H1 (cell line): ENCODE measurements around the gene IFT27. TPM values are rescaled to one million over a fixed set of nuclear protein-coding genes. Genes with fewer than 3 reads are reported as not detected.

Experiments
- CTCF ChIA-PET: fragments of 300-600 bp; sonication (Branson Sonifier 250); formaldehyde crosslinking; loops from one replicate; lab custom pipeline; 2021; ENCODE audit not compliant: partially characterized antibody; lab: Charles Lee
- POLR2A ChIA-PET: fragments of 300-600 bp; sonication (Branson Sonifier 250); formaldehyde crosslinking; loops from one replicate; lab custom pipeline; 2021; ENCODE audit warnings: inconsistent platforms; ENCODE audit not compliant: partially characterized antibody; lab: Charles Lee
- DNase-seq, 2 experiments: peaks; one replicate each; pipeline versions ENCODE4 v3.0.0 to v3.0.0-alpha.2; 2010 to 2022; ENCODE audit warnings: low spot score in 2 of 2, low read depth in 1 of 2, mixed read lengths in 1 of 2
- FAIRE-seq: peaks from 2 replicates; lab custom pipeline; 2011; peaks lifted over from hg19 to GRCh38; lab: Jason Lieb, UNC
- H2AFZ ChIP-seq: 2 replicates; pipeline ENCODE4 v1.8.1; 2012; ENCODE audit warnings: low read length, inconsistent platforms
- H2AK5ac ChIP-seq: 2 replicates; pipeline ENCODE4 v1.6.1; 2013; ENCODE audit warnings: low read depth, low read length
- H2BK120ac ChIP-seq: replicated peaks from 2 replicates; pipeline ENCODE3; 2013; ENCODE audit warnings: low read depth, low read length, inconsistent platforms
- H2BK12ac ChIP-seq: 2 replicates; pipeline ENCODE4 v1.6.1; 2013; ENCODE audit warnings: low read depth, low read length
- H2BK15ac ChIP-seq: 2 replicates; pipeline ENCODE4 v1.6.1; 2013; ENCODE audit warnings: low read length
- H2BK20ac ChIP-seq: 2 replicates; pipeline ENCODE4 v1.6.1; 2013; ENCODE audit warnings: low read length
- H2BK5ac ChIP-seq: 2 replicates; pipeline ENCODE4 v1.6.1; 2013; ENCODE audit warnings: low read depth, low read length
- H3K14ac ChIP-seq: 2 replicates; pipeline ENCODE4 v1.6.1; 2013; ENCODE audit warnings: inconsistent platforms; ENCODE audit not compliant: insufficient read length
- H3K18ac ChIP-seq: 2 replicates; pipeline ENCODE4 v1.6.1; 2013; ENCODE audit warnings: low read length; ENCODE audit errors: extremely low read depth
- H3K23ac ChIP-seq: 2 replicates; pipeline ENCODE4 v1.6.1; 2013; ENCODE audit warnings: inconsistent platforms; ENCODE audit not compliant: insufficient read length
- H3K23me2 ChIP-seq: 2 replicates; pipeline ENCODE4 v1.6.1; 2013; ENCODE audit warnings: low read depth, low read length
- H3K27ac ChIP-seq: 2 replicates; pipeline ENCODE4 v1.6.1; 2011; ENCODE audit warnings: low read depth, low read length, inconsistent platforms
- H3K27me3 ChIP-seq, 4 experiments: replicated peaks in 1 of 4; 1 replicate in 1 of 4; 2 replicates in 3 of 4; pipeline versions ENCODE4 v1.6.1 to v1.8.1; 2011 to 2013; ENCODE audit warnings: low read length in 3 of 4, mild to moderate bottlenecking in 3 of 4, inconsistent platforms in 2 of 4, mixed read lengths in 2 of 4, moderate library complexity in 1 of 4; ENCODE audit not compliant: control insufficient read depth in 3 of 4, insufficient read depth in 3 of 4; ENCODE audit errors: extremely low read depth in 1 of 4
- H3K36me3 ChIP-seq, 4 experiments: 2 replicates each; pipeline versions ENCODE4 v1.6.1 to v1.8.1; 2011 to 2013; ENCODE audit warnings: mild to moderate bottlenecking in 4 of 4, low read length in 3 of 4, moderate library complexity in 2 of 4, control low read depth in 1 of 4, inconsistent platforms in 1 of 4; ENCODE audit not compliant: insufficient read depth in 4 of 4, control insufficient read depth in 2 of 4
- H3K4ac ChIP-seq: replicated peaks from 2 replicates; pipeline ENCODE3; 2013; ENCODE audit warnings: low read length, low read depth, mixed read lengths, inconsistent platforms; ENCODE audit not compliant: insufficient read length
- H3K4me1 ChIP-seq, 4 experiments: replicated peaks in 1 of 4; 1 replicate in 1 of 4; 2 replicates in 3 of 4; pipeline versions ENCODE4 v1.6.1 to v1.8.1; 2011 to 2013; ENCODE audit warnings: low read length in 3 of 4, inconsistent platforms in 2 of 4, mixed read lengths in 1 of 4; ENCODE audit not compliant: insufficient read depth in 4 of 4, control insufficient read depth in 3 of 4
- H3K4me2 ChIP-seq, 2 experiments: 2 replicates each; pipeline versions ENCODE4 v1.6.1 to v1.8.1; 2011 to 2013; ENCODE audit warnings: low read depth in 2 of 2, low read length in 2 of 2, control low read depth in 1 of 2, inconsistent platforms in 1 of 2, mild to moderate bottlenecking in 1 of 2; ENCODE audit not compliant: insufficient read depth in 1 of 2
- H3K4me3 ChIP-seq, 4 experiments: fragments of 200-600, 300-600 bp in 1 of 4; sonication (generic), shearing (Covaris generic), sonication (Bioruptor Twin) in 1 of 4; 2 replicates each; pipeline versions ENCODE4 v1.5.1 to v1.8.1; 2011 to 2016; ENCODE audit warnings: low read length in 4 of 4, low read depth in 3 of 4, control low read depth in 2 of 4, inconsistent platforms in 2 of 4, mild to moderate bottlenecking in 2 of 4, mixed read lengths in 1 of 4, moderate library complexity in 1 of 4; ENCODE audit not compliant: insufficient read depth in 2 of 4; ENCODE audit errors: extremely low read depth in 1 of 4
- H3K56ac ChIP-seq: replicated peaks from 2 replicates; pipeline ENCODE3; 2013; ENCODE audit warnings: low read depth, mild to moderate bottlenecking, mixed read lengths, low read length, inconsistent platforms; ENCODE audit not compliant: insufficient read length
- H3K79me1 ChIP-seq: 2 replicates; pipeline ENCODE4 v1.6.1; 2013; ENCODE audit warnings: low read depth, low read length, control low read depth
- H3K79me2 ChIP-seq, 2 experiments: 2 replicates each; pipeline versions ENCODE4 v1.6.1 to v1.8.1; 2012 to 2013; ENCODE audit warnings: low read length in 2 of 2, mild to moderate bottlenecking in 2 of 2, inconsistent platforms in 1 of 2; ENCODE audit not compliant: insufficient read depth in 2 of 2, control insufficient read depth in 1 of 2
- H3K9ac ChIP-seq, 4 experiments: replicated peaks in 1 of 4; 1 replicate in 1 of 4; 2 replicates in 3 of 4; pipeline versions ENCODE4 v1.6.1 to v1.8.1; 2011 to 2013; ENCODE audit warnings: low read depth in 3 of 4, low read length in 3 of 4, control low read depth in 2 of 4, mild to moderate bottlenecking in 2 of 4, moderate library complexity in 2 of 4, inconsistent platforms in 1 of 4; ENCODE audit errors: extremely low read depth in 1 of 4
- H3K9me3 ChIP-seq, 2 experiments: 2 replicates each; pipeline versions ENCODE4 v1.6.1 to v1.8.1; 2012 to 2013; ENCODE audit warnings: mild to moderate bottlenecking in 2 of 2, moderate library complexity in 2 of 2, control low read depth in 1 of 2, inconsistent platforms in 1 of 2, low read depth in 1 of 2, low read length in 1 of 2, mixed read lengths in 1 of 2; ENCODE audit not compliant: insufficient read depth in 2 of 2
- H4K20me1 ChIP-seq, 2 experiments: replicated peaks in 1 of 2; 2 replicates each; pipeline versions ENCODE3 to v1.8.1; 2011 to 2013; ENCODE audit warnings: inconsistent platforms in 2 of 2, low read length in 2 of 2, mild to moderate bottlenecking in 1 of 2; ENCODE audit not compliant: insufficient read depth in 2 of 2, control insufficient read depth in 1 of 2
- H4K5ac ChIP-seq: 2 replicates; pipeline ENCODE4 v1.6.1; 2013; ENCODE audit warnings: low read length, low read depth, mixed read lengths, inconsistent platforms; ENCODE audit not compliant: insufficient read length
- H4K8ac ChIP-seq: 2 replicates; pipeline ENCODE4 v1.8.0; 2013; ENCODE audit warnings: mild to moderate bottlenecking, moderate library complexity, low read length, inconsistent platforms; ENCODE audit not compliant: insufficient read depth; ENCODE audit errors: extremely low read depth
- H4K91ac ChIP-seq: replicated peaks from 2 replicates; pipeline ENCODE3; 2013; ENCODE audit warnings: low read length, mixed read lengths, inconsistent platforms; ENCODE audit not compliant: insufficient read length
- BACH1 ChIP-seq: IDR thresholded peaks from 2 replicates; pipeline ENCODE4 v1.6.1; 2012; ENCODE audit warnings: low read length, improper control_type of control experiment
- BCL11A ChIP-seq, 2 experiments: IDR thresholded peaks; one replicate each; pipeline ENCODE4 v1.6.1; 2011; ENCODE audit warnings: low read depth in 2 of 2, low read length in 2 of 2, mild to moderate bottlenecking in 2 of 2
- GTF2F1 ChIP-seq: IDR thresholded peaks from 2 replicates; pipeline ENCODE4 v1.6.1; 2012; ENCODE audit warnings: low read depth, low read length, improper control_type of control experiment, borderline replicate concordance
- MAFK ChIP-seq: IDR thresholded peaks from 2 replicates; pipeline ENCODE4 v1.6.1; 2012; ENCODE audit warnings: low read depth, mild to moderate bottlenecking, improper control_type of control experiment, low read length
- NANOG ChIP-seq: IDR thresholded peaks from 2 replicates; pipeline ENCODE4 v1.6.1; 2011; ENCODE audit warnings: low read length, low read depth, mild to moderate bottlenecking, inconsistent platforms; ENCODE audit not compliant: insufficient read depth, poor library complexity, severe bottlenecking
- TAF7 ChIP-seq: optimal IDR thresholded peaks from 2 replicates; pipeline ENCODE3; 2011; ENCODE audit warnings: low read depth, mild to moderate bottlenecking, inconsistent platforms, low read length, moderate library complexity, borderline replicate concordance
- TCF12 ChIP-seq: IDR thresholded peaks from 2 replicates; pipeline ENCODE4 v1.6.1; 2011; ENCODE audit warnings: low read depth, mild to moderate bottlenecking, low read length
- WGBS, 2 experiments: shearing (Covaris generic) in 1 of 2; methylation state at CpG; one replicate each; pipeline versions ENCODE4 v1.1.6 to v1.1.7; 2013 to 2015; ENCODE audit warnings: low lambda C conversion rate in 2 of 2, mixed read lengths in 2 of 2, inconsistent platforms in 1 of 2, low coverage in 1 of 2, missing lambda C conversion rate in 1 of 2; ENCODE audit not compliant: insufficient replicate concordance in 2 of 2, insufficient coverage in 1 of 2, insufficient read length in 1 of 2; ENCODE audit errors: extremely low coverage in 1 of 2, missing lambda C conversion rate in 1 of 2; 5-methylcytosine and 5-hydroxymethylcytosine counted together
- polyA plus RNA-seq, 7 experiments: library from polyadenylated mRNA; depleted of rRNA in 3 of 7; stranded (reverse) in 5 of 7; unstranded in 2 of 7; fragments of >200 nt in 5 of 7; fragments of 200-250 nt in 2 of 7; gene quantifications; 1 replicate in 5 of 7; 2 replicates in 1 of 7; 4 replicates in 1 of 7; pipeline versions ENCODE4 v1.2.1 to v1.2.3, GENCODE V29; 2011 to 2013; ENCODE audit warnings: missing spikeins in 2 of 7, mixed read lengths in 2 of 7
- total RNA-seq: library from RNA; stranded (reverse); fragmentation: NEBNext Ultra II Directional; extraction: Animal tissue kit (Norgen Biotek cat#: 25700); gene quantifications from 2 replicates; pipeline ENCODE4 v1.2.1, GENCODE V29; 2021
- TF ChIP-seq, protein P1 (sequence below), 3 experiments: IDR thresholded peaks; 1 replicate in 2 of 3; 2 replicates in 1 of 3; pipeline versions ENCODE4 v1.5.1 to v1.6.1; 2011; ENCODE audit warnings: low read length in 3 of 3, mild to moderate bottlenecking in 3 of 3, inconsistent platforms in 2 of 3, low read depth in 1 of 3, moderate library complexity in 1 of 3; ENCODE audit not compliant: insufficient read depth in 1 of 3; ENCODE audit errors: control extremely low read depth in 1 of 3

IFT27 gene
- total and polyA plus RNA-seq, 2 of the 8 experiments (the other 6 are each of a cell fraction or from before 2014, with no cell fraction given): 36.4 to 46.2 TPM

GRCh38 chr22:36790648-36791047 lies 14.7 kb upstream of the IFT27 start:
- H3K27me3 ChIP-seq: no peaks in the 10 kb centered on the region
- WGBS, 2 experiments: 76% methylated on average over 7 of the region's 7 CpGs; no CpG with 5 or more reads in 1 of the 2 experiments
- no peaks in the 10 kb centered on the region for H3K79me2 ChIP-seq

More at GRCh38 chr22:36790648-36791047, 14.7 kb upstream of the IFT27 start:
- Histone ChIP-seq H4K20me1 (no peaks in the 10 kb centered on the region), H2BK20ac (no peak overlapping the region), H2AK5ac (no peak overlapping the region), H2BK12ac (0 out of 2 replicates have a peak overlapping the region, but pooled peaks have one; percentile 45), H2BK15ac (no peak overlapping the region), H3K56ac (no peak overlapping the region), H3K79me1 (no peaks in the 10 kb centered on the region; the same call in 1 of the 2 replicates), H4K91ac (no peak overlapping the region), H3K14ac (no peak overlapping the region), H4K8ac (0 out of 2 replicates have a peak overlapping the region, but pooled peaks have one; percentile 19), H3K9me3 (no peaks in the 10 kb centered on the region), H3K4ac (no peak overlapping the region), H3K4me3 (no peak overlapping the region), H3K18ac (no peak overlapping the region), H2BK5ac (no peak overlapping the region), H3K23ac (no peak overlapping the region), H3K36me3 (no peaks in the 10 kb centered on the region), H3K9ac (no peak overlapping the region), H2BK120ac (no peak overlapping the region), H3K4me2 (no peak overlapping the region), H3K27ac (no peak overlapping the region), H3K4me1 (peaks cover 0 to 3% (median under 1%) of the 10 kb centered on the region in 4 experiments; a peak in 1 of 7 replicates), H3K23me2 (no peaks in the 10 kb centered on the region; the same call in 1 of the 2 replicates), H4K5ac (no peak overlapping the region), H2AFZ (no peak overlapping the region)
- FAIRE-seq (no peak), DNase-seq (no peak)
- TF ChIP-seq GTF2F1 (no peak), TAF7 (no peak), BACH1 (0 out of 2 replicates have a peak, but pooled peaks have one; percentile 47), BCL11A (IDR thresholded peaks at IDR 0.05; ENCODE audit: low read depth in 2 of 2, low read length in 2 of 2) (no peak), TCF12 (no peak), MAFK (0 out of 2 replicates have a peak, but pooled peaks have one; percentile 6), NANOG (no peak)
- TF ChIP-seq, protein P1, sequence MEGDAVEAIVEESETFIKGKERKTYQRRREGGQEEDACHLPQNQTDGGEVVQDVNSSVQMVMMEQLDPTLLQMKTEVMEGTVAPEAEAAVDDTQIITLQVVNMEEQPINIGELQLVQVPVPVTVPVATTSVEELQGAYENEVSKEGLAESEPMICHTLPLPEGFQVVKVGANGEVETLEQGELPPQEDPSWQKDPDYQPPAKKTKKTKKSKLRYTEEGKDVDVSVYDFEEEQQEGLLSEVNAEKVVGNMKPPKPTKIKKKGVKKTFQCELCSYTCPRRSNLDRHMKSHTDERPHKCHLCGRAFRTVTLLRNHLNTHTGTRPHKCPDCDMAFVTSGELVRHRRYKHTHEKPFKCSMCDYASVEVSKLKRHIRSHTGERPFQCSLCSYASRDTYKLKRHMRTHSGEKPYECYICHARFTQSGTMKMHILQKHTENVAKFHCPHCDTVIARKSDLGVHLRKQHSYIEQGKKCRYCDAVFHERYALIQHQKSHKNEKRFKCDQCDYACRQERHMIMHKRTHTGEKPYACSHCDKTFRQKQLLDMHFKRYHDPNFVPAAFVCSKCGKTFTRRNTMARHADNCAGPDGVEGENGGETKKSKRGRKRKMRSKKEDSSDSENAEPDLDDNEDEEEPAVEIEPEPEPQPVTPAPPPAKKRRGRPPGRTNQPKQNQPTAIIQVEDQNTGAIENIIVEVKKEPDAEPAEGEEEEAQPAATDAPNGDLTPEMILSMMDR (IDR thresholded peaks at IDR 0.05; ENCODE audit: control extremely low read depth in 1 of 3, insufficient read depth in 1 of 3, low read depth in 1 of 3, low read length in 3 of 3): no peak
- CTCF ChIA-PET: interaction anchor here (5.4 kb wide), 1 partner anchor 66 kb away, joined by 36 read pairs; no protein-coding TSS in a partner anchor
- POLR2A ChIA-PET: no interaction called here
